ENCODE measurements around the gene TOMM40L.
"Not testable (repeated sequence)": the region's sequence is repeated elsewhere in the genome, so short reads cannot be mapped to it uniquely, and the experiment has no call there.

The TOMM40L gene

DNA sequence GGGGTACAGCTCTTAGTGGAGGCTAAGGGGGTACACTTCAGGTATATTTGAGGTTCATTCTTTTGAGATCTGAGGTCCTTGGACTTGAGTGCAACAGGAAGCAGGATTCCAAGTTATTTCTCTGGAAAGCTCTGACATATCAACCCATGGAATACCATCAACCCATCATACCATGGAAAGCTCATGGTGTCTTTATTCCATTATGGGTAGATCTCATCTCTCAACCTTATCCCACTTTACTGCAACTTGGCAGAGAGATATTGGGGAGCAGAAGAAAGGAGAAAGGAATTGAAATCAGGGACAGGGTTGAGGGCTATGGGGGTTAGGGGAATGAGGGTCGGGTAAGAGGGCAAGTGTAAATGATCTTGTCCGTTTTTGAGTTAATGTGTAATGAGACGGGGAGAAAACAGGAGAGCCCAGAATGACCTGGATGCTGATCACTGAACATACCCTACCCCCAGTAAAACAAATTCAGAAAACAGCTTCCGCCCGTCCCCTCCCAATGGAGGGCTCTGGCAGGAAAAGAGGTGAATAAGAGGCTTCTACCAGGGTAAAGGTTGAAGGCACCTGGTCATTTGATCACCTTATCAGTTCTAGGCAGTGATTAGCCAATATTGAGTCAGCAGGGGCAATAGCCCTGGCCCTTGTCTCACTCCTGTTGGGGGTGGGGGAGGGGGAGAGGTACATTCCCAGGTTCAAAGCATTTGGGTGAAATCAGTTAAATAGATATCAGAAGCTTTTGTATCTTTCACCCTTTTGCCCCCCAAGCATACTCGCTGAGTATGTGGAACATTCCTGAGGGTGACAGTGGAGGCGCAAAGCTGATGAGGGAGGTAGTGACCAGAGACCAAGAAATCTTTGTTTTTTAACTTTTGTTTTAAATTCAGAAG lies 1.8 kb upstream of the TOMM40L start:
- H3K4me2 ChIP-seq (ENCODE audit: low read length): no peak overlapping the region
- H3K9me2 ChIP-seq (ENCODE audit: low read depth, low read length): no peaks in the 10 kb centered on the region
- H3K27ac ChIP-seq (ENCODE audit: low read depth, low read length, poor library complexity, severe bottlenecking): no peak overlapping the region
- no peak overlapping the region for H2AFZ ChIP-seq (ENCODE audit: low read length)
- no peak overlapping the region for H3K9ac ChIP-seq (ENCODE audit: low read length)
- H3K4me1 ChIP-seq (ENCODE audit: insufficient read depth, low read length, severe bottlenecking): peaks cover 24% of the 10 kb centered on the region
- no peaks in the 10 kb centered on the region for H3K9me3 ChIP-seq (ENCODE audit: low read length)
- H4K20me1 ChIP-seq (ENCODE audit: insufficient read depth, low read length): no peaks in the 10 kb centered on the region
- peaks cover 13% of the 10 kb centered on the region; the same call in 1 of the 2 replicates for H3K36me3 ChIP-seq (ENCODE audit: insufficient read depth, low read length)
- H3F3A ChIP-seq (ENCODE audit: insufficient read depth, low read length): no peaks in the 10 kb centered on the region
- no peaks in the 10 kb centered on the region for H3K27me3 ChIP-seq (ENCODE audit: insufficient read depth, low read length)
- no peak for TF ChIP-seq EZH2 (IDR thresholded peaks at IDR 0.05; ENCODE audit: borderline replicate concordance, low read length)
- TF ChIP-seq, protein P1, sequence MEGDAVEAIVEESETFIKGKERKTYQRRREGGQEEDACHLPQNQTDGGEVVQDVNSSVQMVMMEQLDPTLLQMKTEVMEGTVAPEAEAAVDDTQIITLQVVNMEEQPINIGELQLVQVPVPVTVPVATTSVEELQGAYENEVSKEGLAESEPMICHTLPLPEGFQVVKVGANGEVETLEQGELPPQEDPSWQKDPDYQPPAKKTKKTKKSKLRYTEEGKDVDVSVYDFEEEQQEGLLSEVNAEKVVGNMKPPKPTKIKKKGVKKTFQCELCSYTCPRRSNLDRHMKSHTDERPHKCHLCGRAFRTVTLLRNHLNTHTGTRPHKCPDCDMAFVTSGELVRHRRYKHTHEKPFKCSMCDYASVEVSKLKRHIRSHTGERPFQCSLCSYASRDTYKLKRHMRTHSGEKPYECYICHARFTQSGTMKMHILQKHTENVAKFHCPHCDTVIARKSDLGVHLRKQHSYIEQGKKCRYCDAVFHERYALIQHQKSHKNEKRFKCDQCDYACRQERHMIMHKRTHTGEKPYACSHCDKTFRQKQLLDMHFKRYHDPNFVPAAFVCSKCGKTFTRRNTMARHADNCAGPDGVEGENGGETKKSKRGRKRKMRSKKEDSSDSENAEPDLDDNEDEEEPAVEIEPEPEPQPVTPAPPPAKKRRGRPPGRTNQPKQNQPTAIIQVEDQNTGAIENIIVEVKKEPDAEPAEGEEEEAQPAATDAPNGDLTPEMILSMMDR (IDR thresholded peaks at IDR 0.05; ENCODE audit: low read length): no peak
- H3K4me3 ChIP-seq (ENCODE audit: low read depth, low read length, poor library complexity, severe bottlenecking): no peak overlapping the region
- no peaks in the 10 kb centered on the region for H3K79me2 ChIP-seq (ENCODE audit: insufficient read depth, low read length)

GRCh38 chr1:161224695-161225087 lies 1.2 kb upstream of the TOMM40L start:
- Histone ChIP-seq H3K36me3 (ENCODE audit: insufficient read depth, low read length) (peaks cover 20% of the 10 kb centered on the region), H3K4me1 (ENCODE audit: insufficient read depth, low read length, severe bottlenecking) (peaks cover 24% of the 10 kb centered on the region)
- not testable (repeated sequence) for H3K27me3 ChIP-seq (ENCODE audit: insufficient read depth, low read length); H3K9me3 ChIP-seq (ENCODE audit: low read length); H3K4me2 ChIP-seq (ENCODE audit: low read length); H3K9me2 ChIP-seq (ENCODE audit: low read depth, low read length); H3K79me2 ChIP-seq (ENCODE audit: insufficient read depth, low read length); H3K27ac ChIP-seq (ENCODE audit: low read depth, low read length, poor library complexity, severe bottlenecking); H3K9ac ChIP-seq (ENCODE audit: low read length); H4K20me1 ChIP-seq (ENCODE audit: insufficient read depth, low read length); H3K4me3 ChIP-seq (ENCODE audit: low read depth, low read length, poor library complexity, severe bottlenecking); H3F3A ChIP-seq (ENCODE audit: insufficient read depth, low read length); H2AFZ ChIP-seq (ENCODE audit: low read length)

DNA sequence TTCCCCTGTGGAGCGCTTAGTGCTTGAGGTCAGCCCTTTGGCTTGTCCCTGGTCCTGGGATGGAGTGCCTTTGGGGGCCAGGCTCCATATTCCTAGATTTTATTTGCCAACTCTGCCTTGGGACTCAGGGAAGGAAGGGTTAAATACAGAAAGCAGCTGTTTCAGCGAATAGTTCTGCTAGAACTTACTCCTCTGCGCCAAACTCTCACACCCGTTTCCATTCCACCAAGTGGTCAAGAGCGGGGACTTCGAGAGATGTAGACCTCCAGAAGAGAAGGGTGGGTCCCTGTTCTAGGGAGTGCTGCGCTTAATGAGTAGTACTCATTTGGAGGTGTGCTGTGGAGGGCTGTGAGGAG lies 704 bp upstream of the TOMM40L start:
- TF ChIP-seq, protein P1 (IDR thresholded peaks at IDR 0.05; ENCODE audit: low read length): no peak
- no peak for TF ChIP-seq EZH2 (IDR thresholded peaks at IDR 0.05; ENCODE audit: borderline replicate concordance, low read length)
- Histone ChIP-seq H3K4me1 (ENCODE audit: insufficient read depth, low read length, severe bottlenecking) (peaks cover 24% of the 10 kb centered on the region), H3K27me3 (ENCODE audit: insufficient read depth, low read length) (no peaks in the 10 kb centered on the region), H3K4me3 (ENCODE audit: low read depth, low read length, poor library complexity, severe bottlenecking) (peak overlapping the region; percentile 2), H3K36me3 (ENCODE audit: insufficient read depth, low read length) (peaks cover 24% of the 10 kb centered on the region), H3K9me2 (ENCODE audit: low read depth, low read length) (no peaks in the 10 kb centered on the region), H3K27ac (ENCODE audit: low read depth, low read length, poor library complexity, severe bottlenecking) (no peak overlapping the region), H2AFZ (ENCODE audit: low read length) (peak overlapping the region; percentile 15; the same call in 1 of the 2 replicates), H3K9ac (ENCODE audit: low read length) (no peak overlapping the region; the same call in 1 of the 2 replicates), H3K4me2 (ENCODE audit: low read length) (peak overlapping the region; percentile 40), H4K20me1 (ENCODE audit: insufficient read depth, low read length) (no peaks in the 10 kb centered on the region), H3F3A (ENCODE audit: insufficient read depth, low read length) (no peaks in the 10 kb centered on the region), H3K9me3 (ENCODE audit: low read length) (no peaks in the 10 kb centered on the region), H3K79me2 (ENCODE audit: insufficient read depth, low read length) (no peaks in the 10 kb centered on the region)

DNA sequence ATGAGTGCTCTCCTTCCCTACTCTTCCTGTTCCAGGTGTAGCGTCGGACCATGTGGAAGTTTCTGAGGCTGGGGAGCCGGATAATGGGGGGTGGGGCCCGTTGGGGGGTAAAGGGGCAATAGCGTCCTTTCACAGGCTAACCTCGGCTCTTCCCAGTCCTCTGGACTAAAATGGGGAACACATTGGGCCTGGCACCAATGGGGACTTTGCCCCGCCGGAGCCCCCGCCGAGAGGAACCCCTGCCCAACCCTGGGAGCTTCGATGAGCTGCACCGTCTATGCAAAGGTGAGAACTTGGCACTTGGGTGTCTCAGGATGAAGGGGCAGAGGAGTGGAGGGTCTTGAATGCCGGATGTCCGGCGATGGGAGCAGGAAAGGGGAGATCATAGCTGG lies 456 bp downstream of the TOMM40L start:
- Histone ChIP-seq H4K20me1 (ENCODE audit: insufficient read depth, low read length) (no peaks in the 10 kb centered on the region), H2AFZ (ENCODE audit: low read length) (no peak overlapping the region), H3K79me2 (ENCODE audit: insufficient read depth, low read length) (no peaks in the 10 kb centered on the region), H3F3A (ENCODE audit: insufficient read depth, low read length) (no peaks in the 10 kb centered on the region), H3K27ac (ENCODE audit: low read depth, low read length, poor library complexity, severe bottlenecking) (peak overlapping the region; percentile 28), H3K4me2 (ENCODE audit: low read length) (peak overlapping the region; percentile 87), H3K9me2 (ENCODE audit: low read depth, low read length) (no peaks in the 10 kb centered on the region), H3K4me3 (ENCODE audit: low read depth, low read length, poor library complexity, severe bottlenecking) (peak overlapping the region; percentile 74), H3K4me1 (ENCODE audit: insufficient read depth, low read length, severe bottlenecking) (peaks cover 24% of the 10 kb centered on the region), H3K9ac (ENCODE audit: low read length) (peak overlapping the region; percentile 77), H3K9me3 (ENCODE audit: low read length) (no peaks in the 10 kb centered on the region), H3K36me3 (ENCODE audit: insufficient read depth, low read length) (peaks cover 32% of the 10 kb centered on the region), H3K27me3 (ENCODE audit: insufficient read depth, low read length) (no peaks in the 10 kb centered on the region)
- TF ChIP-seq EZH2 (IDR thresholded peaks at IDR 0.05; ENCODE audit: borderline replicate concordance, low read length): no peak
- TF ChIP-seq, protein P1 (IDR thresholded peaks at IDR 0.05; ENCODE audit: low read length): no peak
